Measurements from ENCODE around the gene BCKDHB.
"Not testable (repeated sequence)": the region's sequence is repeated elsewhere in the genome, so short reads cannot be mapped to it uniquely, and the experiment has no call there.

The BCKDHB gene

DNA sequence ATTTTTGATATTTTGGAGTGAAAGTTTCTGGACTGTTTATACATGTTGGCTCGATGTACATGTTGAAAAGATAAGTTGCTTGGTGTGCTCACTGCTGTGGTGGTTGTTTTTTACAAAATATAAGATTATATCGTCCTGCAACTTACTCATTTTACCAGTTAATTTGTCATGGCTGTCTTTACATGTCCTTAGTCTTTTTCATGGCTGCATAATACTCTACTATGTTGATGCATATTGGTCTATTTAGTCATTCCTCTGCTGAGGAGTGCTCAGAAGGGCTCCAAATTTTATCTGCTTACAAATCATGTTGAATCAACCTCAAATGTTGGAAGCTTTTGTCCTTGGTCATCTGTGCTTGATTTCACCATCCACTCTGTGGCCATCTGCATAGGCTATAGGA is 164.6 kb downstream of the BCKDHB start:
- no peak for DNase-seq

DNA sequence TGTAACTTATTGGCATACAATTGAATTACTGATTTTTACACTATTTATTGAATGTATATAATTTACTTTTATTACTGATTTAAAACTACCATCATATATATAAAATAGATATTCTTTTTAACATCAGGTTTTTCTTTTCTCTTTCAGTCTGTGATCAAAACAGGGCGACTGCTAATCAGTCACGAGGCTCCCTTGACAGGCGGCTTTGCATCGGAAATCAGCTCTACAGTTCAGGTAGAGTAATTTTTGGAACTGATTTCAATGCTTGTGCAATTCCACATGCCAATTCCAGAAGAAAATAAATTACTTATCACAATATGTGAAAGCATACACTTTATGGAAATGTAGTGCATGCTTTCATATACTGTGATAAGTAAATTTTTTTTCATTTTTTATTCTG is 166.5 kb downstream of the BCKDHB start:
- no peak for DNase-seq

DNA sequence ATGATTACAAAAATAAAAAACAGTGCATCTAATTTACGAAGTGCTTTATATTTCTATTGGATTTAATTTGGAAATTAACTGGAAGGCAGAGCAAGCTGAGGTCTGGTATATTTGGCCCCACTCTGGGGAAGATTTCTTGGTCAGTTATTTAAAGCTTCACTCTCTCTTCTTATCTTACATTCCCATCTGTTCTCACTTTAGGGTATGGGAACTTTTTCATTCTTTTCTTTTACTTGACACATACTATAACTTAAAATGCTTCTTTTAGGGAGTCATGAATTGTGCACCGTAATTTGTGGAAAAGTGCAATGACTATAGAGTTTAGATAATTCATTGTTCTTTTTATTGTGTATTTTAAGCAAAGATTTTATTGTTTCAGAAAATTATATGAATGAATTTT is 170.4 kb downstream of the BCKDHB start:
- no peak for DNase-seq

DNA sequence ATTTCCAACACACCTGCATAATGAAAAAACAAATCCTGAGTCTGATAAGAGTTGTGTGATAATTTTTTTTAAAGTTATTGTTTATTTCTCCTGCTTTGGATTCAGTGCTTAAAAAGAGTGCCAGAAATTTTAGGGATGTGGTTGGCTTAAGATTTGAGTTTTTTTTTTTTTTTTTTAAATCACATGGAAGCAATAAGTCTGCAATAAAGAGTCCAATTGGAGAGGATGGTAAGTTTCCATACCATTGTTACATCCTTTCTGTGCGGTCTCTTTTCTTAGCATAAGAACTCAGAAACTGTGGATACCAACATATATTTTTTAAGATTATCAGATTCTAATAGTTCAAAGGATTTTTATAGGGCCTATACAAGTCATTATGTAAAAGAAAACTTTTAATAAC is 171.0 kb downstream of the BCKDHB start:
- no peak for DNase-seq

DNA sequence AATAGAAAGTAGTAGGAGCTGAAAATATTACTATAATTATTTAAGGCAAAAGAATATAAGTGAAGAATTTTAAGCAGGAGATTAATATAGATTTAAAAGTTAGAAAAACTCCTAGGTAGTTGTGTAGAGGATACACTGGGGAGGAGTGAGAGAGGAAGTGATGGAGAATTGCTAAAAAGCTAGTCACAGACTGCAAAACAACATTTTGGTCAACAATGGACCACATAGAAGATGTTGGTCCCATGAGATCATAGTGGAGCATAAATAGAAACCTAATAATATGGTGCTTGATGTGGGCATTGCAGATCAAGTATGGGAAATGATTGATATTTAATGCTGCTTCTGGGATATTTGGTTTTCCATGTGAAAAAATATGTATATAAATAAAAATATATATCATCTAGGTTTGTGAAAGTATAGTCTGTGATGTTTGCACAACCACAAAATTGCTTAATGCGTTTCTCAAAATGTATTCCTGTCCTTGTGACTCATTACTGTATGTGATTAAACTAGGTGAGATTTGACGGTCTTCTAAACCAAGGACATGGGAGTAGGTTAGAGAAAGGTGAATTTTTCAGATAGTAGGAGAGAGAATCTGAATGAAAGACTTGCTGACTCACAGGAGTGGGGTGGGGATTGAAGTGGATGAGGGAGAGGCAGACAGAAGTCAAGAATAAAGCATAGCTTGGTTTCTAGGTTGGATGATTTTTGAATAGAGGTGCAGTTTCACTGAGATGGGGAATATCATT is 174.0 kb downstream of the BCKDHB start:
- DNase-seq: peak; percentile 20

DNA sequence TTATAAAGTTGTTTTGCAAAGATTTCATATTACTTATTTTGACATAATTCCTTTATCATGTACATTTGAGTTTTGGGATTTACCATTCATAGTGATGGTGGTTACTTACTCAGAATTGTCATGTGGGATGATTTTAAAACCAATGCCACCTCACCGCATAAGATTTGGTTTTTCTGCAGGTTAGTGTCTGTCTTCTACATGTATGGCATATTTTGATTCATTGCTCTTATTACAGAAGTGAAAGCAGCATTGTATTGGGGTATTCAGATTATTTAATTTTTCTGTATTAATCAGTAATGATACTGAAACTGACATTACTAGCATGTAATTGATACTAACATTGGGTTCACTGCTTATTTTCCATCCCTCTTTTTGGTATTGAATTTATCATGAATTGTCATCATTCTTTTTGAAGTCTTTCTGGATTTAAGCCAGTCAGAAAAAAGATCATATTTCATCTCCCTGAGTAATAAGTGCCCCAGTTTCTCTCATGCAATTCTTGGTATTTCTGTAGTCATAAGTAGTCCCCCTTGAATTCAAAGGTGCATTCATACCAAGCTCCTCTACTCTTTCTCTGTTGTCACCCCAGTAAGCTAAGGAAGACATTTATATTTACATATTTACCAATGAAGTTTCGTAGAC is 176.6 kb downstream of the BCKDHB start:
- no peak for DNase-seq

DNA sequence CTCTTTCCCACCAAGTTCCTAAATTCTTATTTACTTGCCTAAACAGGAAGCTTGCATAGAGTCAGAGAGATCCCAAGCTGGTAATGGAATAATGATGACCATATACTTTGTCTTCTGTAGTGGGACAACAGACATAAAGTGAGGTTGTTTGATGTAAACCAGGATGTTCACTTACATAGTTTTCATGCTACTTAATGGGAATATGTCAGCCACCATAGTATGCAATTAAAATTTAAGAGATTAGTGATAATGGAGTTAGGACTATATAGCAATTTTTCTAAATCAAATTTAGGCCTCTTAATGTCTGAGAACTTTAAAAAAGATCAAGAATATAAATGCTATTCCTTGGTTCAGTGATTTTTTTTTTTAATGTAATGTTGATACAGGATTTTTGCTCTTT is 180.6 kb downstream of the BCKDHB start:
- DNase-seq: no peak

DNA sequence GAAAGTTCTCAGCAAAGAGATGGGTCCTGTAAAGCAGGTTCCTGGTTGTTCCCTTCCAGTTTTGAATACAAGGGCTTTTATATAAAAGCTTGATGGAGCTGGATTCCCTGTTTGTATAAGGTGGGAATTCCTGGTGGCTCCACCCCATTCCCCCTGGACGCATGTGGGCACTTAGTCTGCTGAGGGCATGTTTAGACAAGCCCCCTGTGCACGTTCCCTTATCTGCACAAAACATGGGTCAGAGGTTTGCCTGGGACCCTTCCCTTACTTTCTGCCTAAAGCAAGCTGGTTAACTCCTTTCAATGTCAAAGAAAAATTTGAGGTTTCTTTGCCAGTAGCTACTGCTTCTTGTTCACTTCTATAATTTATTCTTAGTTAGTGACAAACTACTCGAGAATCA is 181.1 kb downstream of the BCKDHB start:
- no peak for DNase-seq

DNA sequence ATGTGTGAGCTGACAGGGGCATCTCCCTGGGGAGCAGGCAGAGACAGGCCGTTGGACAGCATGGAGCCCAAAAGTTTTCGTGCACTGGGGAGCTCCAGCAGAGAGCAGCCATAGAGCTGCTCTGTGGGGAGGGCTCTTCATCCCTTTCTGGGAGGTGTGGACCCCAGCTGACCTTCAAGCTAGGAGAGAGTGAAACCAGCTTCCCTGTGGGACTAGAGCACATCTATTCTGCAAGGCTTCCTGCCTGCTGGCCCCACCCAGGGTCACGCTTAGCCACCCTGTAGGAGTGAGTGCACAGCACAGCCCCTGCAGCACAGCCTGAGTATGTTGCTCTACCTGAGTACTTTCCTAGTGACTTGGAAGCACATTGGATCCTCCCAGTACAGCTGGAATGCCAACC is 183.3 kb downstream of the BCKDHB start:
- no peak for DNase-seq

DNA sequence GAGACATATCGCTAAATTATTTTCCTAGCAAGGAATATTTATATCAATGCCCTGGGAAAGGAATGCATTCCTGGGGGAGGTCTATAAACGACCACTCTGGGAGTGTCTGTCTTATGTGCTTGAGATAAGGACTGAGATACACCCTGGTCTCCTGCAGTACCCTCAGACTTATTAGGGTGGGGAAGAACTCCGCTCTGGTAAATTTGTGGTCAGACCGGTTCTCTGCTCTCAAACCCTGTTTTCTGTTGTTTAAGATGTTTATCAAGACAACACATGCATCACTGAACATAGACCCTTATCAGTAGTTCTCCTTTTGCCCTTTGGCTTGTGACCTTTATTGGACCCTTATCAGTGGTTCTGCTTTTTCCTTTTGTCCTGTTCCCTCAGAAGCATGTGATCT is 188.1 kb downstream of the BCKDHB start:
- DNase-seq: not testable (repeated sequence)

DNA sequence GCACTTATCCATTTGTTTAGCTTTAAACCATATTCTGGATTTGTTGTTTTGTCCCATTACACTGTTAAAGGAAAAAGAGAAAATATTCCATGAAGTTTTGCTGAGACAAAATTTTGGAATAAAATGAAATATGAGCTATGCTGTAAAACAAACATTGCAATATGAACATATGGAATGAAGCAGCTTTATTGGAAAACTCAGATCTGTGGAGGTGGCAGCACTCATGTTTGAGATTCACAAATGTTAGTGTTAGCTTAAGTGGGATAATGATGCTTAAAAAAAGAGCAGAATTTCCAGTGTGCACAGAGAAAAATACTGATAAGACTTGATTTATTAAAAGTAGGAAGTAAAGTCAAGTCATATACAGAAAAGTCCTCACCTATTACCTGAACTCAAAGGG is 196.2 kb downstream of the BCKDHB start:
- DNase-seq: no peak

DNA sequence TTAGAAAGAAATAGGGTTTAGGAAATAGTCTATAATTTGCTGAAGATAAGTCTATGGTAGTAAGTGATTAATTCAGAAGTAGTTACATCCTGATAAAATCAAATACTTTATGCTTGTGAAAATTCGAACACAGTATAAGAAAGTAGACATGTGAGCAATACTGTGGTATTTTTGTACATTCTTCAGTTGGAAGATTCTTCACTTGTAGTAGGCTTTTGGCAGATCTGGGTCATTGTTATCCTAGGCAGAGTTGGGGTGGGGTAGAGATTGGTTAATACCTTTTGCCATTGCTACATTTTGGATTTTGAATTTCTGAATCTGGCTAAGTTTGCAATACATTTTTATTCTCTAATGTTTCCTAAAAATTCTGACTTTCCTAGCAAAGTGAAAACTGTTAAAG is 197.5 kb downstream of the BCKDHB start:
- DNase-seq: no peak

DNA sequence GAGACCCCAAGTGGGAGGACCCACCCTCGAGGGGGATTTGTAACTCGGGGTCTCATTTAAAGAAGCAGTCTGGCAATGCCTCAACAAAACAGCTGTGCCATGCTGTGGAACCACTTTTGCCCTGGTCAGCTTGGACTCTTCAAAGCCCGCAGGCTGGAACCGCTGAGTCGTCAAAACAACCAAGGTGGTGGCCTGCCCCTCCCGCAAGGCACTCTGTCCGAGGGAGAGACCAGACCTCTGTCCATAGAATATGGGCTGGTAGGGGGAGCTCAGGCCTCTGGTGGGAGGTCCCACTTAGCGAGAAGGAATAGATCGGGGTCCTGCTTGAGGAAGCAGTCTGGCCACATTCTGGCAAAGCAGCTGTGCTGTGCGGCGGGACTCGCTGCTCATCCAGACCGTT is 208.1 kb downstream of the BCKDHB start:
- no peak for DNase-seq

DNA sequence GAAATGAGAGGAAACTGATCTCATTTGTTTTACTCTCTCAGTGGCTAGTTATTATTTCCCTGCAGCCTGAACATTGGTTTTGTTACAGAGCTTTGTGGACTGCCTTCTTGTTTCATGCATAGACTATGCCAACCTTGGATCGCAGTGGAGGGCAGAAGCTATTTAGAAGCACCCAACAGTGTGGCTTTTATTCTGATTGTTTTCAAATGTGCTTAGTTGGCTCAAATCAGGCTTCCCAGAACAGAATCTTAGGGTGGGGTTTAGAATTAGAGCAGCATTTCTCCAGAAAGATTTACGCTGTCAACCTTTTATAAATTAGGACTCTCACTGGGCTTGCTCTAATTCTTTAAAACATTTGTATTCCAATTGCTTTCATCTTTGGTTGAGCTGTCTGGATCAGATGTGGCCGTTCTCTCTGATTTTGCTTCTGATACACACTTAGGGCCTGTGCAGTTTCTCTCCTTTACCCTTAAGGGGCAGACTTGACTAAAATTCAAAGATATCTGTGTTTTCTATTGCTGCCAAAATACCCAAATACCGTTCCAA is 210.3 kb downstream of the BCKDHB start:
- DNase-seq: peak; percentile 24

DNA sequence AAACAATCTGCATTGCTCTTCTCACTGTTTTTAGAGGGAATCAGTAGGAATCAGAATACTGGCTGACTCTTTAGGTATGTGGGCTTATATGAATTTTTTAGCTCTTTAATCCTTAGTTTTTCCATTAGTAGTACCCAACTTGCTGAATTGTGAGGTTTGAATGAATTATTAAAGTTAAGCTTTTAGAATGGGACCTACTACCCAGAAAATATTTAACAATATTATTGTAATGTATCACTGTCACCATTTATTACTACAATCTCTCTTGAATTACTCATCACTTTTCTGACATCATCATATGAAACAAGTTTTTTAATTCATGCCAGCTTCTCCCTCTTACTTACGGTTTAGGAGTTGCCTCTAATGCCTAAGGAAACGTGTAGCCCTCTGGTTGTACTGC is 212.7 kb downstream of the BCKDHB start:
- peak; percentile 62 for DNase-seq

DNA sequence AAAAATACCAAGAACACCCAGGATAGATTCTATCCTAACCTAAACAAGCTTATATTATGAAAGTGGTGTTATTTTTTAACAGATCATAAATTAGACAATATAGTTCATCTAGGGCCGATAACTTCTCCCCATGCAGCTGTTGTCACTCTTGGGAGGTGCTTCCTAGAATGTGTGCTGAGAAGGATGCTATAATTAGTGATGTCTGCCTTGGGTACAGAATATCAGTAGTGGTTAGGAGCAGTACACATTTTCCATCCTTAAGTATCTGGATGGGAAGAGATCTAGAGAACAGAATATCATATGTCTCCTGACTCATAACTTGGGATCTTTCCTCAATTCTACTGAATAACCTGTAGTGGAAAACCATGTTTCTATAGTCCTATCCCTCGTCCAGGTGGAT is 214.5 kb downstream of the BCKDHB start:
- DNase-seq: no peak

DNA sequence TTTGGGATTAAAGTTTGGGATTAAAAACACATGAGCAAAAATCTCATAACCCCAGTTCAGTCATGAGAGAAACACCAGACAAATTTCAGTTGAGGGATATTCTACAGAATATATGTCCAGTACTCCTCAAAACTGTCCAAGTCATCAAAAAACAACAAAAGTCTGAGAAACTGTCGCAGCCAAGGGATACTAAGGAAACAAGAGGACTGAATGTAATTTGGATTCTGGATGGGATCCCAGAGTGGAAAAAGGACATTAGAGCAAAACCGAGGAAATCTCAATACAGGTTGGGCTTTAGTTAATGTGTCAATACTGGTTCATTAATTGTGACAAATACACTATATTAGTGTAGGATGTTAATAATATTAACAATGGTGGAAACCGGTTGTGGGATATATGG is 219.3 kb downstream of the BCKDHB start:
- DNase-seq: no peak

DNA sequence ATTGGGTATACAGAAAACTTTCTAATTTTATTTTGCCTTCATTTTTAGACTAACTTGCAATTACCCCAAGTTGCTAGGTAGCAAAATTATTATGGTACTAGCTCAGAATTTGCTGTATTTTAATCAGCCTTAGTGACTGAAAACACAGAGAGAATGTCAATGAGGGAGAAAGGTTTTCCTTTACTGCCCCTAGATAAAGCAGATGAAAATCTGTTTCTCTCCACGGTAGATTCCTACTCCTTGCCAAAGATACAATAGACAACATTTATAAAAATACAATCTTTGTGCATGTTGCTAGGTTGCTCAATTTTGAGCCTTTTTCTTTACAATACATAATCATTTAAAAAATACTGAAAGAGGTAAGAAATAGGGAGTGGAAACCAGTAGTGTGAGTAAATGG is 222.2 kb downstream of the BCKDHB start:
- no peak for DNase-seq

DNA sequence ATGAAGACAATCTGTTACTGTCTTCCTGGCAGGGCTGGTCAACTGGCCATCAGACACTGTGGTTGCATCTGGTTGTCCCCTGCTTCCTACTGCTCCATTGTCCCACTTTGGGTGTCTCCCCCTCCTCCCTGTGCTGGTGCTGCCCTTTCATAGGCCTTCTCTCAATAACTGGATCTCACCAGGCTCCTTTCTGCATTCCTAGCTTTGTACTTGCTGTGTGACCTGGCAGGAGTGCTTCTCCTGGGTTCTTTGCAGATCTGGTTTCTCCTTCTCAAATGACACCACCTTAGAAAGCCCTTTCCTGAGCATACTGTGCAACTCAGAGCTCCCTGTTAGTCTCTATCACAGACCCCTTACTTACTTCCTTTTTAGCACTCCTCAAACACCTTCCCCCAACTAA is 223.0 kb downstream of the BCKDHB start:
- no peak for DNase-seq

DNA sequence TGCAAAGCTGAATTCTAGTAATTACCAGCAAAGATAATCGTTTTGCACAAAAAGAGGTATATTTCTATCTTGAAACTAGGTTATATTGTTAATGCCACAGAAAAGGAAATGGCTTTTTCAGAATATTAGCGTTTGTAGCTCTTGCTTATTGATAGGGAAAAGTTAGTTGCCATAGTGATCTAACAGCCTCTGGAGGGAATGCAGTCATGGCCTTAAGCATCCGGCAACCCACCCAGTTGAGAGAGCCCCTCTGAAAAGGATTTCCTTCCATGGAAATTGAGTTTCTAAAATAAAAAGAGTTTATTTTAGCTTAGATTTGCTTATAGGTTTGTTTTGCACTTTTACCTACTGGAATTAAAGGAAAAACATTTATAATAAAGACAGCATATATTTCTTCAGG is 224.5 kb downstream of the BCKDHB start:
- no peak for DNase-seq

DNA sequence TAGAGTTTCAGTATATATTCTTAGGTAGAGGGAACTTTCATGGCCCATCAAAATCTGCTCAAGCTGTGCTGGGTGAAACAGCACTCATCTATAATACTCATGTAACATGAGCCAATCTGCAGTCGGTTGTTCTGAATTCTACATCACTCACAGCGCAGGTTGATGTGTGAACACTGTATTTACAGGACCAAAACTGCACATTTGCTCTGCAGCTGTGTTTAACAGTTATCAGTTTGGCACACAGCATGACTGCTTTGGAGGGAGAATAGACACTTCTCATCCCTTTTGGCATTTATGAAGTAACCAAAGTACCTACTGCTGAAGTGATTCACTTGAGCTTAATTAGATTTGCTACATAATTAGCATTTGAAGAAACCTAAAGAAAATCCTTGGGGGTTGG is 225.1 kb downstream of the BCKDHB start:
- DNase-seq: no peak

DNA sequence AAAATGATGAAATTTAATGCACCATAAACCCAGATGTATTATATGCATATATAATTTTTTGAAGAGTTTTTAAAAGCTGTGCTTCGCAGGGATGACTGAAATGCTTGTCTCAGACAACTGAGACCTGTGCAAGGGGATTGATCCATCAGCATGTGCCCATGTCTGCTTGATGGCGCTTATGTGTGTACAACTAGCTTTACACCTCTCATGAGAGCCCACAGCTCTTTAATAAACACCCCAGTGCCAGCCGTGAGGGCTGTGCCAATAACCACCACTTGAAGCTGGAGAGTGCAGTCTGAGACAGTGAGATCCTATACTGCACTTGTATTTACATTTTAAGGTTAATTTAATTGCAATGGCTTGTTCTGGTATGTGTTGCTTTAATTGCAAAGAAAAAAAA is 225.5 kb downstream of the BCKDHB start:
- DNase-seq: no peak

DNA sequence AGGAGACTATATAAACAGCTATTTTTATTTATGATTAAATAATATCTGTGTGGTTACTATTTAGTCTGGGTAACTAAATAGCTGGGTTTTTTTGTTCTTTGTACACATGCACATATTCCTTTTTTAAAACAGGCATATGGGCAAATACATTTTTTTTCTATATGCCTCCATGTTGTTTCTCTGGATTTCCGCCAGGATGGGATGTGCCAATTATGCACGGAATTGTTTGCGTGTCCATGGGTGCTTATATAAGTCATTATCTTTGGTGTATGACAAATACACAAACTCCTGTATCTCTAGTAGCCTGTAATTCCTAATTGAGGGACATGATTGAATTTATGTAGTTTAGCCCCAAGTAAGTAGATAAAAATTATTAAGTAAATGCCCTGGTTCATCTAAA is 226.9 kb downstream of the BCKDHB start:
- no peak for DNase-seq

DNA sequence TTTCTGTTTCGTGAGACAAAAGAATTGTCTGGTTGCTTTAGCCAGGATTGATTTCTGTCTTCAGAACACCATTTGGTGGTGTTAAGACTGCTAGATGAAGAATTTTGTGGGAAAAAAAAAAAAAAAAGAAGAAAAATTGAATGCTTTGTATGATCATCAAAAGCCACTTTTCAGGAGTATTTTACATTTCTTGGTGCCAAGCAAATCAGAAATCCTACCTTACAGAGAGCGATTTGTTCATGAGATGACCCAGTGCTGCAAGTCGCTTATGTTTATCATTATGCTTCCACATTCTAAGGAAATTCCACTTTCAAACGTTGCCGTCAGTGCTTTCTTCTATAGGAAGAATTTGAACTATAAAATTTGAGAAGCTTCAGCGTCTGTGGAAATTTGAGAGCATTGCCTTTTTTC is 228.7 kb downstream of the BCKDHB start:
- no peak for DNase-seq

DNA sequence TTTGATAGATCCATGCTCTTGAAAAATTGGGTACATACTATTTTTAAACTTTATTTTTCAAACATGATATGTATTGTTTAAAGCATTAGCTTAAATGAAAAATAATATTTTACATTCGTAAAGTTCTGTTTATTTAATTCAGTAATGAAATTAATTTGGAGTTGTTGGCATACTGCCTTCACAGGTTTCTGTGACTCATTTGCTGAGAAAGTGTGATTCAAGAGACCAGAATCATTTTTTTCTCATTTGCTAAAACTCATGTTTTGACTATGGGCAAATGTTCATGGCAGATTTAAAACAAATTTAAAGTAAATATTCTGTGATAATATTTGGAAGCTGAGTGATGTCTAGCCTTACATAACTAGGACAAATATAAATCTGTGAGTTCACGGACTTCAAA is 230.4 kb downstream of the BCKDHB start:
- no peak for DNase-seq

Measured in HCEC 1CT (cell line).